Activated T-helper 1 cell treated with anti-CD3 and anti-CD28 coated beads, Interleukin-2, amount 50 U/mL, for 16 hours (primary cell): ENCODE measurements around the gene PAF1.

Source experiments
- DNase-seq, 2 donors: peaks; one replicate each; pipeline ENCODE4 v3.0.0-alpha.2; 2020; ENCODE audit warnings: low read depth in 1 of 2, low spot score in 1 of 2

The PAF1 gene

DNA sequence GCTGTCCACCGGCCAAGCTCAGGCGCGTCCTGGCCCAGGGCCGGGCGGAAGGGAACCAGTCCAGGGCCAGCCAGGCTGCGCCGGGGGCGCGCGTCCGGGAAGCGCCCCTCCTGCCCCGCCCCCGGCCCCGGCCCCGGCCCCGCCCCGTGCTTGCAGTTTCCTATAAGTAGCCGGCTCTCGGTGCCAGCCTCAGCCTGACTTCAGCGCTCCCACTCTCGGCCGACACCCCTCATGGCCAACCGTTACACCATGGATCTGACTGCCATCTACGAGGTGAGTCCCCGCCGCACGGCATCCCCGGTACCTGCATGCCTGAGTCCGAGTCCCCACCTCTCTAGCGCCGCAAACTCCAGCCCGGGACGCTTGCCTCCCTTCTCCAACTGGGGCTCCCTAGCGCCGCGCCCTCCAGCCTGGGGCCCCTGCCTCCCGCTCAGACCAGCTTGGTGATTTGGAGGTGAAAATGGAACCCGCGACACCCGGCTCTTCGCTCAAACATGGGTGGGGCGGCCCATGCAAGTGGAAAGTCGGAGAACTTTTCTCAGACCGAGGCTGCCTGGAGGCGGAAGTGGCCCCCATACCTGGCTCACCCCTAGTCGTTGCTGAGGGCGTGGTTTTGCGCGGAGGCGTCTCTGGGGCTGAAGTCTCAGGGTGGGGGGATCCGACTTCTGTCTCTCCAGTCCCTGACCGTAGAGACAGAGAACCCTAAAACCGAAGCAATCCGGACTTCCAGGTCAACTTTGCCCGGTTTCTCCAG lies 15.9 kb upstream of the PAF1 start, which contains the start of gene ZFP36:
ZFP36 (plus strand) TSS at position 192 of the 754 bp plus-strand sequence; CDS start at position 250, 58 bp downstream.
- peak; percentile 80 to 84 for DNase-seq

DNA sequence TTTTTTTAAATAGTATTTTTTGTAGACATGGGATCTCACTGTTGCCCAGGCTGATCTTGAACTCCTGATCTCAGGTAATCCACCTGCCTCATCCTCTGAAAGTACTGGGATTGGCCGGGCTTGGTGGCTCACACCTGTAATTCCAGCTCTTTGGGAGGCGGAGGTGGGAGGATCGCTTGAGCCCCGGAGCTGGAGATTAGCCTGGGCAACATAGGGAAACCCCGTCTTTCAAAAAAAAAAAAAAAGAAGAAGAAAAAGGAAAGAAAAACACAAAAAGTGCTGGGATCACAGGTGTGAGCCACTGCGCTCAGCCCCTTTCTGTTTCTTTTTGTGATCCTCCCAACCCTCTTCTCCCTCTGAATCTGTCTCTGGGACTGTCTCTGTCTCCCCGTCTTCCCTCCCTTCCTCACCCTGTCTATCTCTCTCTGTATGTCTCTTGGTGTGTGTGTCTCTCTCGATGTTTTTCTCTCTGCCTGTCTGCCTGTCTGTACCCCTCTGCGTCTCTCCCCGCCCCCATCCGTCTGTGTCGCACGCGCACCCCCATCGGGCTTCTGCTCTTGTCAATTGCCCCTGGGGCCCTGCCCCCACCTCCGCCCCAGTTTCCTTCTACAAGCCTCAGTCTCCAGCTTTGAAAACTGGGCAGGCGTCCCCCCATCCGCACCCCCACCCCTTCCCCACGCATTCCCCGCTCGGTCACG lies 15.2 kb upstream of the PAF1 start:
- DNase-seq: peak; percentile 70 to 80

GRCh38 chr19:39405261-39405957 lies 14.5 kb upstream of the PAF1 start:
- DNase-seq: no peak

- DNase-seq: peak; percentile 87 to 95
Measured at GRCh38 chr19:39403331-39404312, 12.7 kb upstream of the PAF1 start.

DNA sequence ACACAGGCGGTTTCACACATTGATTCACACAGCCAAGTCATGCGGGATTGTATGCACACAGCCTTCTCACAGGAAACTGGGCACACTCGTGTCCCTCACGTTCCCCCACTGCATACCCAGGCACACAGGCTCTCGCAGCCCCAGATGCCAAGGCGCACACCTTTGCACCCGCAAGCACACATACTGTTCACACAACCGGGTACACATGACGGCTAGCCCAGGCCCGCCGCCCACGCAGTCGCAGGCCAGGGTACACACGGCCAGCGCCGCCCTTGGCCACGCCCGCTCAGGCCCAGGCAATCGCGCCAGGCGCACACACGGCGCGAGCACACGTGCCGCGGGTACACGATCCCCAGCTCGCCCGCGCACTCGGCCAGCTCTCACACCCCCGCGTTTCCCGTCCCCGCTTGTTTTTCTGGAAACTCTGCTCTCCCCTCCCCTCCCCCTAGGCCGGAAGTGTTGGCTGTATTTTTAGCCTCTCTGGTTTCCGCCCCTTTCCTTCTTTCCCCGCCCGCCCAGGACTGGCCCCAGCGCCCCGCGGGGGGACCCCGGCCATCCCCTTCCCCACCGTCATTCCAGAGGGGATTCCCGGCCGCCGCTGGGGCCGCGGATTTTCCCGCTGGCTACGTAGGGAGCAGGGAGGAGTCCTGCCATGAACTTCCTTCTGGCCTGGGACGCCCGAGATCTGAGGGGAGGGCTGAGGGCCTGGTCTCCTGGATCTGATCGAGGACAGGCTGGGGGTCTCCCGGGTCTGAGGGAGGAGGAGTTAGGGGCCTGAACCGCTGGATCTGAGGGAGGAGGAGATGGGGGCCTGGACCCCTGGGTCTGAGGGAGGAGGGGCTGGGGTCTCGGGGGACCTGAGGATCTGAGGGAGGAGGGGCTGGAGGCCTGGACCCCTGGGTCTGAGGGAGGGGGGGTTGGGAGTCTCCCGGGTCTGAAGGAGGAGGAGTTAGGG lies 11.7 kb upstream of the PAF1 start:
- peak; percentile 61 to 76 for DNase-seq

GRCh38 chr19:39401549-39402345 lies 10.8 kb upstream of the PAF1 start:
- DNase-seq: peak; percentile 68 to 69

DNA sequence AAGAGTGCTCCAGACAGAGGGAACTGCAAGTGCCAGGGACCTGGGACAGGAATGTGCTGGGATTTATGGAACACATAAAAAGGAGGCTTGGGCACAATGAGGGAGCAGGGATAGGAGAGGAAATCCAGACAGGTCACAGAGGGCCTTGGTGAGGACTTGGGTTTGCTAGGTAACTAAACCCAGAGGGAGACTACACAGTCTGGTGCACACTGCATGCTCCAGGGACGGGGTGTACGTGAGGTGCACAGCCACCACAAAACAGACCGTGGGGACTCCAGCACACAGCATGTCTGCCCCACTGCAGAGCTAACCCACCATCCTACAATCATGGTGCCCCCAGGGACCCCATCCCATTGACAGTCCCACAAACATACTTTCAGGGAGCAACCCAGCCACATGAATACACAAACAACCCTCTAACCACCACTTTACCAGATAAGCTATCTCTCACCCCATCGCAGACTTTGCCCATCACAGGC lies 10.2 kb upstream of the PAF1 start:
- DNase-seq: no peak

DNA sequence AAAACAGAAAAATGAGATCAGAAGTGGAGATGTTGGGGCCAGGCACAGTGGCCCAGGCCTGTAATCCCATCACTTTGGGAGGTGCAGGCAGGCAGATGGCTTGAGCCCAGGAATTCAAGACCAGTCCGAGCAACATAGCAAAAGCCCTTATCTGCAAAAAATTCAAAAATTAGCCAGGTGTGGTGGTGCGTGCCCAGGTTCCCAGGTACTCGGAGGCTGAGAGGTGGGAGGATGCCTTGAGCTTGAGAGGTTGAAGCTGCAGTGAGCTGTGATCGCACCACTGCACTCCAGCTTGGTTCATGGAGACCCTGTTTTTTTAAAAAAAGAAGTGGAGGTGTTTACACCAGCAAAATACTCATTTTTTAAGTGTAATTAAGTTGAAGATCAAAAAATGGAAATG lies 9.2 kb upstream of the PAF1 start:
- no peak for DNase-seq

- DNase-seq: no peak
Measured at GRCh38 chr19:39399668-39400050, 8.8 kb upstream of the PAF1 start.

GRCh38 chr19:39398297-39398864 lies 7.5 kb upstream of the PAF1 start:
- DNase-seq: no peak

DNA sequence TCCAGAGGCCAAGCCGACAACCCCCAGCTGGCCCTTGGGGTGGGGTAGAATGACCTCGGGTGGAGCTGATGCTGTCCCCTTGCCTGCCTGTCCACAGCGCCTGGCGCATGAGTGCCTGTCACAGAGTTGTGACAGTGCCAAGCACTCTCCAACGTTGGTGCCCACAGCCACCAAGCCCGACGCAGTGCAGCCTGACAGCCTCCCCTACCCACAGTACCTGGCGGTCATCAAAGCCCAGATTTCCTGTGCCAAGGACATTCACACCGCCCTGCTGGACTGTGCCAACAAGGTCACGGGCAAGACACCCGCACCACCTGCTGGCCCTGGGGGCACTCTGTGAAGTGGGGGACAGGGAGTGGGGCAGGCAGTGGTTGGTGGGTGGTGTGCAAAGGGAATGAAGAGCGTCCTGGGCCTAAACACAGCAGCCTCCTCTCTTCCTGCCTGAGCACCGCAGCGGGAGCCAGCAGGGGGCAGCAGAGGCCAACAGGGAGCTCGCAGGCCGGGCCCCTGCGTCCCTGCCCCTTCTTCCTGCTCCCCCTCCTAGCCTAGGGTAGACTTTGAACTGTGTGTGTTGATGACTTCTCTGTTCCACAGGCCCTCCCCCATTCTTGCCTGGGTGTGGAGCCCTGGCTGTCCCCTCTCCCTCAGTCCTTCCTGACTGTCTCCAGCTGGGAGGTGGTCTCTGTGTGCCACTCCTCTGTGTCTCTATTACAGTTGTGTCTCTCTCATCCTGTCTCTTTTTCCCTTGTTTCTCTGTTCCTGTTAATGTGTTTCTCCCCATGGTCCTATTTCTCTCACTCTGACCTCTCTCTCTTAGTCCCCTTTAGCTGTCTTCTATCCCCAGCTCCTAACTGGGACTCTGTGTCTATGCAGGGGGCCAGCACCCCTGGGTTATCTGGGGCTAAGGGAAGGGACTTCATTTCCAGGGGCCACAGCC lies 6.7 kb upstream of the PAF1 start:
- DNase-seq: peak; percentile 87 to 94

- no peak for DNase-seq
Measured at GRCh38 chr19:39390451-39390750, 505 bp downstream of the PAF1 start.

DNA sequence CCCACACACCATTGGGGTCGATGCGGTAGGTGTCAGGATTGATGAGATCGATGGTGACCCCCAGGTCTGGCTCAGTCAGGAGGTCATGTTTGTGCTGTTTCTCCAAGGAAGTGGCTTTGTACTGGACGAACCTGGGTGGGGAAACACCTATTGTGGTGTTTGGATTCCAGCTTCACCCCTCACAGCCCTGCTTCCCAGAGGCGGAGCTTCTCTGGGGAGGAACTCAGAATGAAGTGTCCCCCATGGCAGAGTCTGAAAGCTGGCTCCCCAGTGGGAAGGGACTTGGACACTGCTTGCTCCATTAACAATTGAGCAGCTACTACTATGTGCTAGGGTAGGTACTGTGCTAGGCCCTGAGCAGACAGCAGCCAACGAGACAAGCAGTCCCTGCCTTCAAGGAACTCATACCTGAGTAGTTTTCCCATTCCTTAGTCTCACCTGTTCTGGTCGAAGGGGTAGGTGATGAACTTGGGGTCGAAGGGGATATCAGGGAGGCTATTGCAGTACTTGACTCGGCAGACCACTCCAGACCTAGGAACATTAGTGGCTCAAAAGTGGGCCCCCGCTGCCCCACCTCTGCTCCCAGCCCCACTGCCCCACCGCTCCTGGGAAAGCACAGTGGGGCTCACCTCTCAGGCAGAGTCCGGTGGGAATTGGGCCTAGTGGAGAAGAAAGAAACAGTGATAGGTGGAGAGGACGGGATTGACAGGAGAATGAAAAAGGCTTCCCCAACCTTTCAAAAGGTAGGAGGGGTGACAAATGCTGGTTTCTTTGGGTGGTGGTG lies 1.1 kb downstream of the PAF1 start:
- DNase-seq: no peak

GRCh38 chr19:39388657-39389056 lies 2.2 kb downstream of the PAF1 start:
- no peak for DNase-seq

DNA sequence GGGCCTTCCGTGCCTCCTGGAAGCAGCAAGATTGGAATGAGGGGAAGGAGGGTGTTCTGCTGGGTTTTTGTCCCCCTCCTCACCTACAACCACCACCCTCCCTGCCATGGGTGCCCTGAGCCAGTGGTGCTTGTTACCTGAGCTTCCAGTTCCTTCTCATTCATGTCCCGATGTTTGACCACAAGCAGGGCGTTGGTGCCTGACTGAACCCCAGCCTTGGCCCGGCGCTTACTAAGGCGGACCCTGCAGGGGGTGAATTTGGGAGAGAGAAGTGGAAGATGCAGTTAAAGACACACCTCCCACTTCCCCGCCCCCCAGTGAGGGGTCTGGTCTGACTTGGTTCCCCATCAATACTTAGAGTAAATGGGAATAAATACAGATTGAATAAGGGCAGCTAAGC lies 4.3 kb downstream of the PAF1 start:
- DNase-seq: no peak

- DNase-seq: no peak
Measured at GRCh38 chr19:39385629-39386411, 5.1 kb downstream of the PAF1 start.
